Right ventricle myocardium superior (tissue), 1 donor: ENCODE data around the gene SGTB. TPM values are rescaled to one million over a fixed set of nuclear protein-coding genes. Genes with fewer than 3 reads are reported as not detected.
"Not testable (repeated sequence)": the region's sequence is repeated elsewhere in the genome, so short reads cannot be mapped to it uniquely, and the experiment has no call there.

Source experiments
- ATAC-seq: fragments of 200-7000 bp; cut with Tn5 transposase; one replicate; pipeline ENCODE4 v1.9.1; 2020; ENCODE audit warnings: mild to moderate bottlenecking; ENCODE audit not compliant: poor library complexity
- DNase-seq: peaks from one replicate; pipeline ENCODE4 v3.0.0-alpha.2; 2020
- intact Hi-C: fragments of 100-400 bp; cut with DNase I; formaldehyde crosslinking; loops from one replicate; pipeline ENCODE4 v1.11.2; 2022
- total RNA-seq: library from RNA; stranded (reverse); fragmentation: NEBNext Ultra II Directional; extraction: Animal tissue kit (Norgen Biotek cat#: 25700); gene quantifications from one replicate; pipeline ENCODE4 v1.2.1, GENCODE V29; 2021
- donor health status: DM: no; HTN: yes; CAD: no; lungs with severe emphysema.

Gene SGTB
- total RNA-seq, 1 donor from 2014 or later: 4.7 TPM

DNA sequence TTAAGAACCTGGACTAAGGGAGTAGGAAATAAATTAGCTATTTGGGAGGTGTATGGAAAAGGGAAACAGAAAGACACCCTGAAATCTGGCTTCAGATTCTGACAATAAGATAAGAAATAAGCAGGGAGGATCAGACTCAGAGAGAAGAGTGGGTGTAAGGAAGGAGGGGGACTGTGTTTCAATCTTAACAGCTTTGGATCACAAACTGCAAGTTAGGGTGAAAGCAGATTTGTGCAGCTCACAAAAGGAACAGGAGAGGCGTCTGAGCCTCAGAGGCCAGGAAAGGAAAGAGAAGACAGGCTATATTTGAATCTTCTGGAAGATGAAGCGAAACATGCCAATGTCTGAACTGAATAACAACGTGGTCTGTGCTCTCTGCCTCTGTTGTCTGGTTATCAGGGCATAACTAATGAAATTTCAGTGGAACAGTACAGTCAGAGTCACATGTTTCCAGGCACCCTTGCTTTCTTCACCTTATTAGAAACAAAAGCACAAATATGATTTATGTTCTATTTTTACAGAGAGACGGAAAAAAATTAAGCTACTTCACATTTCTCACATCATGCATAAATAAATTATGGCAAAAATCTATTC is 26.6 kb downstream of the SGTB start:
- intact Hi-C loops: no loop called here
- no peak for ATAC-seq
- no peak for DNase-seq

DNA sequence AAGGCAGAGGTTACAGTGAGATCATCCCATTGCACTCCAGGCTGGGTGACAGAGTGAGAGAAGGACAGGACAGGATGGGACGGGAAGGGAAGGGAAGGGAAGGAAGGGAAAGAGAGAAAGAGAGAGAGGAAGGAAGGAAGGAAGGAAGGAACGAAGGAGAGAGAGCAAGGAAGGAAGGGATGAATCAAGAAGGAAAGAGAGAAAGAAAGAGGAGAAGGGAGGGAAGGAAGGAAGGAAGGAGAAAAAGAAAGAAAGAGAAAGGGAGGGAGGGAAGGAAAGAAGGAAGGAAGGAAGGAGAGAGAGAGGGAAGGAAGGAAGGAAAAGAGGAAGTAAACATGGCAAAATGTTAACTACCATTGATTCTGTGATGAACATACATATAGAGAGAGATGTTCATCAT is 28.8 kb downstream of the SGTB start:
- no peak for ATAC-seq
- intact Hi-C loops: no loop called here

DNA sequence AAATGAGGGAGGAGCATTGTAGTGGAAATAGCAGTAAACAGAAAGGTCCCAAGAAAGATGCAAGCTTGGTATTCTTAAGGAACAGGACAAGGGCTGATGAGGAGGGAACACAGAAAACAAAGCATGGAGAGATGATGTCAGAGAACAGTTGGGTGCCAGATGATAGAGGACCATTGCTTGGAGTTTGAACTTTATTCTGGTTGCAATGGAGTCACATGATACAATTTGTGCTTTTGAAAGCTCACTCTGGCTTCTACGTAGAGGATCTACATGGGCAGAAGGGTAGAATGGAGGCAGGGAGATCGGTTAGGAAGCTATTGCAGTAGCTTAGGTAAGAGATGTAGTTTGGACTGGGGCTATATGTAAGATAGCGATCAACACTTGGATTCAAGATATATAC is 39.8 kb downstream of the SGTB start:
- intact Hi-C loops: no loop called here
- ATAC-seq (no peak), DNase-seq (no peak)

More for the DNA sequence above, 28.8 kb downstream of the SGTB start:
- no peak for DNase-seq

DNA sequence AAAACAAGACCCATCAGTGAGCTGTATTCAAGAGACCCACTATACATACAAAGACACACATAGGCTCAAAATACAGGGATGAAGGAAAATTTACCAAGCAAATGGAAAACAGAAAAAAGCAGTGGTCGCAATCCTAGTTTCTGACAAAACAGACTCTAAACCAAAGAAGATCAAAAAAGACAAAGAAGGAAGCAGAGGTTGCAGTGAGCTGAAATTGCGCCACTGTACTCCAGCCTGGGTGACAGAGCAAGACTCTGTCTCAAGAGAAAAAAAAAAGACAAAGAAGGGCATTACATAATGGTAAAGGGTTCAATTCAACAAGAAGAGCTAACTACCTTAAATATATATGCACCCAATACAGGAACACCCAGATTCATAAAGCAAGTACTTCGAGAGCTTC is 45.9 kb downstream of the SGTB start:
- DNase-seq, intact Hi-C loops, ATAC-seq: not testable (repeated sequence)

DNA sequence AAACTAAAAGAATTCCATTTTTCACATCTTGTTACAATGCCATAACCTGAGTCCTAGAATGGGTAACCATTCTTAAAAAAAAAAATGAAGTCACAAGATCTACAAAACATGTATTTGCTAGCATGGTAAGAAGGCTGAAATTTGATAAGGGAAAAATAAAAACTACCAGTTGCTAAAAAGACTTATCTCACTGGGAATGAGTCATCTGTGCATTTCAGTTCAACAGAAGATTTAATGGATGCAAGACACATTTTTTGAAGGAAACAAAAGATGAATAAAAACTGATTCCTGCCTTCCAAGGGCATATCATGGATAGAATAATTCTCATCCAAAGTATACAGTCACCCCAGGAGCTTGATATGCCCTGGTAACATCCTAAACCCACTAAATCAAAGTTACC is 47.2 kb downstream of the SGTB start:
- ATAC-seq (no peak), DNase-seq (no peak)
- intact Hi-C loops: no loop called here

DNA sequence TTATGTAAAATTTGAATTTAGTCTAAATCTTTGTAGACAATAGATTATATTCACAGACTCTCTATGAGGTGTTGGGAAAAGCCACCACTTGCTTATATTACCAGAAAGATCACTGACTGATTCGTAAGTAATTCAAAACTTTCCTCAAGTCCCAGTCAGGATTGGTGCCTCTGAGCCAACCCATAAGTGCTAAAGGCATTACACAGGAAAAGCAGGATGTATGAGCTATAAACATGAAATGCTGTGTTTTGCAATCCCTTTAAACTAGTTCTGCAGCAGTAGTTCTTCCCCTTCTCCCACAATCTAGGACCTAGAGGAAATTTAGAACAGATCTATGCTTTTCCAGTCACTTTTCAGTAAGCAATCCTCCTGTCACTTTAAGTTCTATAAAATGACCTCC is 49.1 kb downstream of the SGTB start:
- no peak for DNase-seq
- intact Hi-C loops: no loop called here
- no peak for ATAC-seq

DNA sequence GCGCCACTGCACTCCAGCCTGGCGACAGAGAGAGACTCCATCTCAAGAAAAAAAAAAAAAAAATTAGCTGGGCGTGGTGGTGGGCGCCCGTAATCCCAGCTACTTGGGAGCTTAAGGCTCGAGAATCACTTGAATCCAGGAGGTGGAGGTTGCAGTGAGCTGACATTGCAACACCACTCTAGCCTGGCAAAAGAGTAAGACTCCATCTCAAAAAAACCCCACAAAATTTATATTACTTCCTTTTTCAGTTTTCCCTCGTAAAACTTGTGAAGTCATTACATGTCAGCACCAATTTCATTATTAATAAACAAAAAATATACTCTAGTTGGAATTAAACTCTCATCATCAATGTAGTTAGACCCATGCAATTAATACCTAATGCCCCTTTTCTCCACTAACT is 53.2 kb downstream of the SGTB start:
- DNase-seq: no peak
- no peak for ATAC-seq
- intact Hi-C loops: no loop called here

DNA sequence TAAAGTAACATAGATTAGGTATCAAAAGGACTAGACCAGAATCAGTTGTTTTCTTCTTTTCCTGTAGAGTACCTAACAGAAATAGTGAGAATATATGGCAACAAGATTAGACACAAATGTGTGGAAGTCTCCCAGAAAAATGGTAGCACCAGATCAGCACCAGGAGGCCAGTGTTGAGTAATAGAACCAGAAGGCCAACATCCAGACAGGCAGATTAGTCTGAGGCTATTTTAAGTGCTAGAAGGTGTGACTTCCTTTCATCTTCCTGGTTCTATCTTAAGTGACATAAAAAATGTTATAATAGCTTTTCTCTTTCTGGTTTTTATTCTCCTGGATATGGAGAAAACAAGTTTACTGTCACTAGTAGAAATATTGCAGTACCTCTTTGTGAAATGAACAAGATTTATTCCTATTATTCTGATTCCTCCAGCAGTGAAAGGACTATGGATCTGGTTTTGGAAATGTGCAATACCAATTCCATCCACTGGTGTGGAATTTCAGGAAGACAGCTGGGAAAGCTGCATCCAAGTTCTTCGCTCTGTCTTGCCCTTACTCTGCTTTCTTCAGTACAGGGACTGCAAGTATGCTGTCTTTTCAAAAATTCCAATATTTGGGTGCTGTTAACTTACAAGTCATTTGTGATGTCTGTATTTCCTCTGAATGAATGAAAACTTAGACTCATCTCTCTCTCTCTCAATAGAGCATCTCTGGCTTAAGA is 57.9 kb downstream of the SGTB start:
- no peak for DNase-seq
- intact Hi-C loops: no loop called here
- ATAC-seq: no peak

DNA sequence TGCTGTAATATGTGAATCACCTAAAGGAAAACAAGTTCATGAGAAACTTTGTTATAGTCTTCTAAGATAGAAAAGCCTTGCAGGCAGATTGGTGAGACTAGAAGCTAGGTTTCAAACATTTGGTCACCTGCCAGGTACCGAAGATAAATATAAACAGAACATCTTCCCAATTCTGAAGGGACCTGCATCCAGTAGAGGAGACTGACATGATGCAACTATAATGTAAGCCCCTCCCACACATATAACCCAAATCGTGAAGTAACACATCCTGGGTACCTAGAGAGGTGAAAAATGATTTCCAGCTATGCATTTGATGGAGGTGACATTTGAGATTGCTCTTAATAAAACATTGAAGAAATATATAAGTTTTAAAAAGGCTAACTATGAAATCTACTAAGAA is 67.2 kb downstream of the SGTB start:
- intact Hi-C loops: no loop called here
- DNase-seq (no peak), ATAC-seq (no peak)

DNA sequence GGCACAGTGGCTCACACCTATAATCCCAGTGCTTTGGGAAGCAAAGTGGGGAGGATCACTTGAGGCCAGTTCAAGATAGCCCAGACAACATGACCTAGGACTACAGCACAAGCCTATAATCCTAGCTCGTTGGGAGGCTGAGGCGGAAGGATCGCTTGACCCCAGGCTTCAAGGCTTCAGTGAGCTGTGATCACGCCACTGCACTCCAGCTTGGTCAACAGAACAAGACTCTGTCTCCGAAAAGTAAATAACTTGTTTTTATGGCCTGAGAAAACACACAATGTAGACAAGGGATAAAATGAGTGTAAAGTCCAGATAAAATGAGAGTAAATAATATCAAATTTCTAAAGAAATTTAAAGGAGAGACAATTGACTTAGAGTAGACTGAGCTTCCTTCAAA is 70.8 kb downstream of the SGTB start:
- DNase-seq: no peak
- no peak for ATAC-seq
- intact Hi-C loops: no loop called here

DNA sequence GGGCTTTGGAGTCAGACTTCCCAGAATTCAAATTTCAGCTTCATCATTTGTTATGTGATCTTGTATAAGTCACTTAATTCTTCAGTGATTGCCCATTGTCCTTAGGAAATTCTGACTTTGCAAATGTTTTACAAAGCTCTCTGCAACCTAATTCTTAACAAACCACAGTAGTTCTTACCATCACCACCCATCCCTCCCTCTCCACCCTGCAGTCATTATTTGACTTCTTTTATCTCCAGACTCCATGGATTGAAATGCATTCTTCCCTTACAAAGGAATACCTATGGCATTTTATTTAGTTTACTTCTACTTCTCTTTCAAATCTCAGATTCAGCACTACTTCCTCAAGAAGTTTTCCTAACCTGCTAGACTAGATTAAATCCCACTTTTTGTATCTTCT is 74.0 kb downstream of the SGTB start:
- no peak for ATAC-seq
- intact Hi-C loops: no loop called here

DNA sequence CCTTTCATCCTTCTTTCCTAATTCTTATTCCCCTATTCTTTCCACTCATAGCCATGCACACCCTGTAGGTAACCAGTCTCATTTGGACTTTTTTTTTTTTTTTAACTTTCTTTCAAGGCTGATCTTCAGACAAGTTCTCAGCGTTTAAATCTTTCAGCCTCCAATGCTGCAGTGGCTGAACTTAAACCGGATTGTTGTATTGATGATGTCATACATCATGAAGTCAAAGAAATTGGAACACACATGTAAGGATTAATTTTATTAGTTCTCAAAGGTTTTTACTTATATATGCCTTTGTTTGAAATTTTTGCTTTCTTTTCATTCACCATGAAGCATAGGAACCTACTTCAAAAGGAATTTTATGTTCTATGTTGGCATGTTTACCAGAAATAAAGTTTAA is 75.0 kb downstream of the SGTB start:
- DNase-seq (no peak), ATAC-seq (no peak)
- intact Hi-C loops: no loop called here

More for the DNA sequence above, 74.0 kb downstream of the SGTB start:
- no peak for DNase-seq

DNA sequence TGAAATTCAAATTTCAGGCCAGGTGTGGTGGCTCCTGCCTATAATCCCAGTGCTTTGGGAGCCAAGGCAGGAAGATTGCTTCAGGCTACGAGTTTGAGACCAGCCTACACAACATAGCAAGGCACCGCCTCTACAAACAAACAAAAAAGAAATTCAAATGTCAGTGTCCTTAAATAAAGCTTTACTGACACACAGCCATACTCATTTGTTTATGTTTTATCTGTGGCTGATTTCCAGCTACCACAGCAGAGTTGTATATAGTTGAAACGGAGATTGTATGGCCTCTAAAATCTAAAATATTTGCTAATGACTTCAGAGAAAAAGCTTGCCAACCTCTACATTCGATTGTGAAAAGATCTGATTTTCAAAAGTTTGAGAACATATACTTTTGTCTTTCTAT is 81.7 kb downstream of the SGTB start:
- intact Hi-C loops: no loop called here
- no peak for DNase-seq

DNA sequence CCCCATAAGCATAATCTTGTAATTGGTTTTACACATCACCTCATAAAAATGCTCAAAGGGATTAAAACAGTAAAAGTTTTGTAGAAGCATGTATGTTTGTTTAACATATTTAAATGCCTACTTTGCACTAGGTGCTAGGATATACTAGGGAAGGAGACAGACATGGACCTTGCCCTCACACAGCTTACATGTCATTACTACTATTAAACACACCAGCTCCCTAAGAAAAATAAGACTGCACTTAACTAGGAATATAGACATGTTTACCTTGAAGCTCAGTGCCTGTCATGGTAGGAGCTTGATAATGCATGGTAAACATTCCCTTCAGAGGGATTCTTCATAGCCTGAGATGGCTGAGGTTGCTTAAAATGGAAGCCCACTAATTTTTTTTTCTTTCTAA is 90.9 kb downstream of the SGTB start:
- no peak for ATAC-seq
- intact Hi-C loops: no loop called here
- no peak for DNase-seq

More for the DNA sequence above, 81.7 kb downstream of the SGTB start:
- ATAC-seq: no peak

DNA sequence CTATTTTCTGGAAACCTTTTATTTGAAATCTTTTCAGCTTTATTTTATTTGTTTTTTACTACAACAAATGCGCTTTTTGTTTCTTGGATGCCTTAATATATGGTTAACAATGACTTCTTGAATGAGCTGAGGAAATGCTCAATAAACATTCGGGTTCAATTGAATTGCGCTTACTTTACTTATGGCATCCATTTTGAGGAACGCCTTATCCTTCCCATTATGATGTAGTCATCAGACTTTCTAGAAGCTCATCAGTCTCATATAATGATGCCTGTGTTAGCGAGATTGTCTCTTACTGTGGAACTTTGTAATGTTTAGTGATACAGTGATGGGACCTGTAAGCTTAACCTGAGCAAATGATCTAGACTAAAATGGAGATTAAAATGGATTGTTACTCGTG is 96.2 kb downstream of the SGTB start:
- DNase-seq: no peak
- no peak for ATAC-seq
- intact Hi-C loops: no loop called here

DNA sequence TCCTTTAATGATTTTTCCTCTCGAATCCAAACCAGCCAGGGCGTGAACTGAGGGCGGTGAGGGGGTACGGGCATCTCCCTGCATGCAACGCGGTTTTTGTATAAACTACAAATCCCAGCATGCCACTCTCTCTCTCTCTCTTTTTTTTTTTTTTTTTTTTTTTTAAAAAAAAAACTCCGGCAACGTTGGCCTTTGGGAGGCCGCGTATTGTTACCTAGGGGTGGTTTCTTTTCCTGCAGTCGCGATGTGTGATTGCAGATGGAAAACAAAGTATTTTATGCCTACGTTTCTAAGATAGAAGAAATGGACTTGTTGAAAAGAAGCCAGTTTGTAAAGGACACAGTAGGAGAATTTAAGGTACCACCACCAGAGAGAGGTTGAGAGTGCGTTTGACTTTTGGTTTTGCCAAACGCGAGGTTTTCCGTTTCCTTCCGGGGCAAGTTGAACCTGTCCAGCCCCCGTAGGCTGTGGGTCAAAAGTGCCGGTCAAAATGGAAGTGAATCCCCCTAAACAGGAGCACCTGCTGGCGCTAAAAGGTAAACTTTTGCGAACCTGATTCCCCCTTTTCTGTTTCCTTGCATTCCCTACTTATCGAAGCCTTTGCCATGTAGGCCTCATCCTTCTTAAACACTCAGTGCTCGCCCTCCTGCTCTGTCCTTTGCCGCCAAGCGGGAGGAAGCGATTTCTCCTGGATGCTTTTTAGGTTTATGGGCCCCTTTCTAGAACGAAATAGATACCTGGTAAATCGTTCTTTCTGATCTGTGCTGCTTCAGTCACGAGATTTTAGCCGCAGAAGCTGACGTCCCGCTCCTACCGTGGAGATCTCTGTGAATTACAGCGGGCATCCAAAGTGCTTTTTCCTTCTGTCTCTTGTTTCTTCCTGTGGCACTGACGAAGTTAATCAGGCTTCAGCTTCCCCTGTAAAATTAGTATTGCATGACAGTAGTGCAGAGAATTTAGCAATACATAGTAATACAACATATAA is 97.0 kb downstream of the SGTB start, which contains the start of the genes SHLD3 and TRAPPC13:
Gene SHLD3, plus strand, starts transcription at position 457 of the 985 bp plus-strand sequence. CDS start 4,561 bp downstream, outside the sequence.
Gene TRAPPC13, plus strand, starts transcription at position 457 of the 985 bp plus-strand sequence. Its CDS starts 34 bp downstream, at position 491.
- DNase-seq: peak; percentile 80
- peak; percentile 94 for ATAC-seq
- intact Hi-C loops: no loop called here

DNA sequence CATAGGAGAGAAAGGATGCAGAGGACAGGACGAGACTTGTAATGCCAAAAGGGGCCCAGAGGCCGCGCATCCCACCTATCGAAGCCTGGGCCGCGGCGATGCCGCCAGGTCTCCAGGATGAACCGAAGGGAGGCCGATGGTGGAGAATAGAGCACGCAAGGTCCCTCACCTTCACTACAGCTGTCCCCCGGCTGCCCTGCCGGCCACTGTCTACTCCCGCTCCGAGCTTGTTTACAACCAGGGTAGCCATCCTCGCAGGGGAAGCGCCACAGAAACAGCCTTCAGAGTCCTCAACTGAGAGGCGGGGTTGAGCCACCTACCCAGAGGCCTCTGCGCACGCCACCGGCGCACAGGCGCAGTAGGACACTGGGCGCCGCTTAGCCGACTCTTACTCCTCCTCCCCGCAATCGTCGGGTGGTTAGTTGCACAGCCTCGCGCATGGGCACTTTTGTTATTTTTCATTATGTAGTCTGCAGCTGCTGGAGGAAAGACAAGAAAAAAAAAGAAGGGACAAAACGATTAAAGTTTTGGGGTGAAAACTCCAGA is 97.8 kb downstream of the SGTB start, which contains the start of gene TRIM23:
Gene TRIM23, minus strand, starts transcription at position 309 of the 546 bp plus-strand sequence. Its CDS starts 59 bp downstream, at position 250.
- ATAC-seq (peak; percentile 98), DNase-seq (peak; percentile 95)
- intact Hi-C loops: no loop called here

DNA sequence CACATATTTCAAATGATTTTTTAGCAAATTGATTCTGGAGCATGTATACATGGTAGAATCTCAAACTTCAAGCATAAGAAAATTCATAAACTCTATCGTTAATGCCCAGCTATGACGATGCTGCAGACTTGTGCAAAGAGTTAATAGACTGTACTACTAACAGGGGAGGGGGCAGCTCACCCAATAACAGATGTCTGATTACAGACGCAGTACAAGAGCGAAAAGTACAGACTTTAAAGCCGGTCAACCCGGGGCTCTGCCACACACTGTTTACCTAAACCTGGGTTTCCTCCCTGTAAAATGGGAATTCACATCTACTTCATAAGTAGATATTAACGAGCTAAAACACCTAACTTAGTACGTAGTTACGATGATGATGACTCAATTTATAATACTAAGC is 98.4 kb downstream of the SGTB start:
- ATAC-seq (no peak), DNase-seq (no peak)
- intact Hi-C loops: no loop called here

DNA sequence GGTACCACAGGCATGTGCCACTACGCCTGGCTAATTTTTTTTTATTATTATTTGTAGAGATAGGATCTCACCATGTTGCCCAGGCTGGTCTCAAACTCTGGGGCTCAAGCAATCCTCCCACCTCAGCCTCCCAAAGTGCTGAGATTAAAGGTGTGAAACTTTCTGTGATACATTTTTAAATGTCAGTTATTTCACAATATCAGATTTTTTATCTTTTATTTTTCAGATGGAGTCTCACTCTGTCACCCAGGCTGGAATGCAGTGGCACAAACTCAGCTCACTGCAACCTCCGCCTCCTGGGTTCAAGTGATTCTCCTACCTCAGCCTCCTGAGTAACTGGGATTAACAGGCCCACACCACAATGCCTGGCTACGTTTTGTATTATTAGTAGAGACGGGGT is 99.9 kb downstream of the SGTB start:
- intact Hi-C loops, ATAC-seq, DNase-seq: not testable (repeated sequence)
